Measurements from ENCODE around the gene ATP10B.
"Not testable (repeated sequence)": the region's sequence is repeated elsewhere in the genome, so short reads cannot be mapped to it uniquely, and the experiment has no call there.

Gene ATP10B

GRCh38 chr5:160824301-160825001 is 27.6 kb downstream of the ATP10B start:
- TF ChIP-seq, protein P1, sequence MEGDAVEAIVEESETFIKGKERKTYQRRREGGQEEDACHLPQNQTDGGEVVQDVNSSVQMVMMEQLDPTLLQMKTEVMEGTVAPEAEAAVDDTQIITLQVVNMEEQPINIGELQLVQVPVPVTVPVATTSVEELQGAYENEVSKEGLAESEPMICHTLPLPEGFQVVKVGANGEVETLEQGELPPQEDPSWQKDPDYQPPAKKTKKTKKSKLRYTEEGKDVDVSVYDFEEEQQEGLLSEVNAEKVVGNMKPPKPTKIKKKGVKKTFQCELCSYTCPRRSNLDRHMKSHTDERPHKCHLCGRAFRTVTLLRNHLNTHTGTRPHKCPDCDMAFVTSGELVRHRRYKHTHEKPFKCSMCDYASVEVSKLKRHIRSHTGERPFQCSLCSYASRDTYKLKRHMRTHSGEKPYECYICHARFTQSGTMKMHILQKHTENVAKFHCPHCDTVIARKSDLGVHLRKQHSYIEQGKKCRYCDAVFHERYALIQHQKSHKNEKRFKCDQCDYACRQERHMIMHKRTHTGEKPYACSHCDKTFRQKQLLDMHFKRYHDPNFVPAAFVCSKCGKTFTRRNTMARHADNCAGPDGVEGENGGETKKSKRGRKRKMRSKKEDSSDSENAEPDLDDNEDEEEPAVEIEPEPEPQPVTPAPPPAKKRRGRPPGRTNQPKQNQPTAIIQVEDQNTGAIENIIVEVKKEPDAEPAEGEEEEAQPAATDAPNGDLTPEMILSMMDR (conservative IDR thresholded peaks at IDR 0.05), result no peak
- TF ChIP-seq ZFX (IDR thresholded peaks at IDR 0.05), result no peak
- H3K27ac ChIP-seq, result no peak overlapping the region

DNA sequence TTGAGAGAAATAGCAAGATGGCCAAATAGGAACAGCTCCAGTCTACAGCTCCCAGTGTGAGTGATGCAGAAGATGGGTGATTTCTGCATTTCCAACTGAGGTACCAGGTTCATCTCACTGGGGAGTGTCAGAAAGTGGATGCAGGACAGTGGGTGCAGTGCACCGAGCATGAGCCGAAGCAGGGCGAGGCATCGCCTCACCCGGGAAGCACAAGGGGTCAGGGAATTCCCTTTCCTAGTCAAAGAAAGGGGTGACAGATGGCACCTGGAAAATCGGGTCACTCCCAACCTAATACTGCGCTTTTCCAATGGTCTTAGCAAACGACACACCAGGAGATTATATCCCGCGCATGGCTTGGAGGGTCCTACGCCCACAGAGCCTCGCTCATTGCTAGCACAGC is 39.0 kb downstream of the ATP10B start:
- not testable (repeated sequence) for H3K27ac ChIP-seq

DNA sequence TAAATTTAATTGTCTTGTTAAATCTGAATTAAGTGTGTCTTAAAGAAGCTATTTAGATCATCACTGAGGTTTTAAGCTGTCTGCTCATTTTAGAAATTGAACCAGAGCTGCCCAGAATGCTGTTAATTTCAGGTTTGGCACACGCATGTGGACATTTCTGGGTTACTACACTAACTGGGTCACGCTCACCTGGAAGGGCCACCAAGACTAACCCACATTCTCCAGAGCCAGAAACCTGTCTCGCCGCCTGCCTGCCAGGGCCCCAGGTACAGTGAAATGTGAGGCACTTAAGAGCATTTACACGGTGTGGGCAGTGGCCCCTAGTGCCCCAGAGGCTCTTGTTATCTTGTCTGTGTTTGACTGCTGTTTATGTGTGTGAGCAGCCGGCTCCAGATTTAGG is 46.6 kb downstream of the ATP10B start:
- no peak overlapping the region for H3K27ac ChIP-seq
- TF ChIP-seq, protein P1 (conservative IDR thresholded peaks at IDR 0.05), result no peak
- TF ChIP-seq ZFX (IDR thresholded peaks at IDR 0.05), result no peak

GRCh38 chr5:160802592-160802991 is 49.4 kb downstream of the ATP10B start:
- TF ChIP-seq, protein P1 (conservative IDR thresholded peaks at IDR 0.05), result no peak; the same call in 1 of the 2 replicates
- no peak for TF ChIP-seq ZFX (IDR thresholded peaks at IDR 0.05)
- no peak overlapping the region for H3K27ac ChIP-seq

- no peak for TF ChIP-seq ZFX (IDR thresholded peaks at IDR 0.05)
- TF ChIP-seq, protein P1 (conservative IDR thresholded peaks at IDR 0.05), result no peak
- H3K27ac ChIP-seq, result no peak overlapping the region
Observed at GRCh38 chr5:160800375-160801275, 51.4 kb downstream of the ATP10B start.

DNA sequence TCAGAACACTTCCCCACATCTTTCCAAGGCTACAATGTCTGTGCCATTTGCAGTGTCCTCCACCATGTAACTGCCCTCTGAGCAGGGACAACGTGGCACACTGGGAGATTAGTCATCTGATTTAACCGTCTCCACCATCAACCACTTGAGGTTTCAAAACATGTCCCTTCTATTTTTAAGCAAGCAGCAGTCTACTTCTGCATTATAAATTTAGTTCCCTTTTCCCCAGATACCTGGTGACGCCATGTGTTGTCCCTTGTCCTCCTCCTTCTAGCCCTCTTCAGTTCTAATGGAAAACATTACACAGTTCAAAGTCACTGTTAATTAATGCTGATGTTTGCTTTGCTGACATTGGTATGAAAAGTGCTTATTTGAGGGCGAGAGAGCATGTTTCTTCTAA is 52.8 kb downstream of the ATP10B start:
- TF ChIP-seq, protein P1 (conservative IDR thresholded peaks at IDR 0.05), result no peak
- TF ChIP-seq ZFX (IDR thresholded peaks at IDR 0.05), result no peak
- no peak overlapping the region for H3K27ac ChIP-seq

DNA sequence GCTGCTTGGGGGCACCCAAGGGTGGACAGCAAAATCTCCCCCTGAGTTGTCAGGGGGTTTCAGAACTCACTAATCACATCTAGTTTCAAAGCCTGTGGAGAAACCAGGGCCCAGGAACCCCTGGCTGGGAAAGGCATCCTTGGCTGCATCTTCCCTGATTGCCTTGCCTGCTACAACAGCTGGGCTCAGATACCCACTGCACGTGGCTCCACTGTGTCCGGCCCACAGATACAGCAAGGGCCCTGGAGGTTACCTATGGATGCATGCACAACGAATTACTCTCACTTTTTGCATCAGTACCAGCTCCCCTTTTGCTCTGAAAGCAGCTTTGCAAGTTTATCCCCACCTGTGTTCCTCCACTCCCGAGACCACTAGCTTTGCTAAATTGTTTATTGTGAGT is 55.0 kb downstream of the ATP10B start:
- TF ChIP-seq ZFX (IDR thresholded peaks at IDR 0.05), result no peak
- TF ChIP-seq, protein P1 (conservative IDR thresholded peaks at IDR 0.05), result no peak
- H3K27ac ChIP-seq, result no peak overlapping the region
